Right forelimb (tissue), 1 donor: ENCODE data around the gene HHAT.

Experiments
- DNase-seq: peaks from one replicate; pipeline ENCODE4 v3.0.0-alpha.2; 2018

HHAT gene

GRCh38 chr1:210328746-210329503 lies at the start of gene HHAT:
Gene HHAT (plus strand): TSS chr1:210328902. CDS start chr1:210348976, 20,074 bp downstream.
- peak; percentile 90 for DNase-seq

DNA sequence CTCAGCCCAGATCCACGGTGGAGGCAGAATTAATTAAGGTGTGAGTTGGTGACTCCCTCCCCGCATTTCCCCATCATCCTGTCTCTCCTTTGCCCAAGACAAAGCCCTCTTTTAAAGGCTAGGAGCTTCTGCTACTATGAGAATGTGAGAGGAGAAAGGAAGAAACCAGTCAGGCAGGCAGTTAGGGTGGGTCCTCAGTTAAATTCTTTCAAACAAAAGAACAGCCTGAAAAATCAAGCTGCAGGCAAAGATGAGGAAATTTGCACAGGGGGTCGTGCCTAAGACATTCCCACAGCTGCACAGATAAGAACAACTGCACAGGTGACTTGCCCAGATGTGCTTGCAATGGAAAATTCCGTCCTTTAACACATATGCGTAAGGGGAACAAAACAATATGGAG lies 48.5 kb upstream of the HHAT start:
- DNase-seq = no peak

- DNase-seq = no peak
Measured at GRCh38 chr1:210288116-210288515, 40.6 kb upstream of the HHAT start.

GRCh38 chr1:210289248-210289647 lies 39.5 kb upstream of the HHAT start:
- no peak for DNase-seq

- peak; percentile 74 for DNase-seq
Measured at GRCh38 chr1:210291081-210291764, 37.5 kb upstream of the HHAT start.

GRCh38 chr1:210291786-210292230 lies 36.9 kb upstream of the HHAT start:
- DNase-seq = no peak

- peak; percentile 88 for DNase-seq
Measured at GRCh38 chr1:210292231-210292871, 36.4 kb upstream of the HHAT start.

DNA sequence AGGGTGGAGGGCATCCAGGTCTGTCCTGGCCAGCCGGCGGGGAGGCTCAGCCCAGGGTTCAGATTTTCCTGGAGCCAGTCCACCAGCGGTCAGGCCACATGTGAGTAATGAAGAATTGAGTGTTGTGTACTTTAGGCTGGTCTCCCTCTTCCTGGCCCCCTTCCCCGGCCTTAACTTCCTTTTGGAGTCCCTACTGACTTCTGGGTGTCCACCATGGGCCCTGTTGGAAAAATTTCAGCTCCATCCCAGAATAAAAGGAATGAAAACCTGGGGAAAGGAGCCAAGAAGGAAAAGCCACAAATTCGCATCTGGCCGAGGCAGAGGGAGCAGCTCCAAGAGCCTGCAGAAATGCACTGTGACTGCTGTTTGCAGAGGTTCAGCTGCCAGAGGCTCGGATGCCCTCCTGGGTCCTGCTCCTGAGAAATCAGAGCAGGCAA lies 35.5 kb upstream of the HHAT start:
- peak; percentile 90 for DNase-seq

DNA sequence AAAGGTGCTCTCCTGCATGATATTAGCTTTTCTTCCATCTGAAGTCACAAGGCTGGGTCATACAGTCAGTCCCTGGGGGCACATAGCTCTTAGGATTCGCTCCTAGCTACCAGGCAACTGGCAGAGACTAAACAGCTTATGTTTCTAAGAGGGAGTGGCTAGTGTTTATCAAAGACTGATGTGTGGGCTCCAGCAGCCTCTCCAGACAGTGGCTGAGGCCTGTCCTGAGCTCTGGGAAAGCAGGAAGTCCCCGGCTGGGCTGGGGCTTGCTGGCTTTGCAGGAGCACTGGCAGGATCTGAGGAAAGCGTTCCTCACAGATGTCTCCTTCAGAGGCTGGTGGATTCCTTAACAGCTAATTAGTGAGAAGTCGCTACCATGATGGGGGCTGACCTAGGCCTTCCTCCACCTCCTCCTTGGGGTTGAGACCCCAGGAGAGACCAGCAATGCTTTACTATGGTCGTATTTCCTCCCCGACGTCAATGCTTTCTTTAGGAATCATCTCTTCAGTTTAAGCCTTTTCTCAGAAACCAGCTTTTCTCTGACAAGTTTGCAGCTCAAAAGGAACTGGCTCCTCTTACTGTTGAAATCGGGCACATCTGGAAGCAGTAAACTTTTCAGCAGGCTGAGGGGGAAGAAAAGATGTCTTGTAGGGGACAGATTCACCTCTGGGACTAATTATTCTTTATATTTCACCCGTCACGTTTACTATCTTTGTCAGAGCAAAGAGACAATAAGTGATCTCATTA lies 33.5 kb upstream of the HHAT start:
- peak; percentile 69 for DNase-seq

DNA sequence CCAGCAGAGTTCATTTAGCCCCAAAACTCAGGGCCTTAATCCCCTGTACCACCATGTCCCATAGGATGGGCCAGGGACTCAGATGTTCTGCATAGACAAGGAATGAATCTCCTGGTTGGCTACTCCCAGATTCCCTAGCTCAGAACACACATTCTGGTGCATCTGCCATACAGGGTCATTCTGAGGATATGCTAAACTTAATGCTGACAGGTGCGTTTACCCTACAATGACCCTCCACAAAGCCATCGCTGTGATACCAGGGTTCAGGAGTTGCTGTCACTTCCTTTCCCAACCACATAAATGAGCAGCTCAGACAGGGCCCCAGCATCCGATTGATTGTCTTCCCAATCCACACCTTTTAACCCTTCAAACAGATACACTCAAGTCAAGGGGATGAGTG lies 32.0 kb upstream of the HHAT start:
- DNase-seq = no peak

DNA sequence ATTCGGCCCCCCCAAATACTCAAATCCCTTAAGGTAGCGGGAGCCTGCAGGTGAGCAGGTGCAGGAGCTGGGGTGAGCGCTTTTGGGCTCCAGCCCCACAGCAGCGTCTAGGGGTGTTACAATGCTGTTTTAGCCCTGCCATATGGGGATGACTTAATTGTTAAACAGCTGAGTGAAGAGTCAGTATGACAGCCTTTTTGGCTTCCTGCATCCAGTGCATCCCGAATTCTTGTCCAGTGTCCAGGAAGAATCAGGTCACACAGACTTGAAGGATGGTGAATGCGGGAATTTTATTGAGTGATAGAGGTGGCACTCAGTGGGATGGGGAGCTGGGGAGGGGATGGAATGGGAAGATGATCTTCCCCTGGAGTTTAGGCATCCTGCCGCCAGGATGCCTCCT lies 30.4 kb upstream of the HHAT start:
- DNase-seq = no peak

GRCh38 chr1:210298936-210299335 lies 29.8 kb upstream of the HHAT start:
- DNase-seq = no peak

GRCh38 chr1:210299501-210299900 lies 29.2 kb upstream of the HHAT start:
- no peak for DNase-seq

DNA sequence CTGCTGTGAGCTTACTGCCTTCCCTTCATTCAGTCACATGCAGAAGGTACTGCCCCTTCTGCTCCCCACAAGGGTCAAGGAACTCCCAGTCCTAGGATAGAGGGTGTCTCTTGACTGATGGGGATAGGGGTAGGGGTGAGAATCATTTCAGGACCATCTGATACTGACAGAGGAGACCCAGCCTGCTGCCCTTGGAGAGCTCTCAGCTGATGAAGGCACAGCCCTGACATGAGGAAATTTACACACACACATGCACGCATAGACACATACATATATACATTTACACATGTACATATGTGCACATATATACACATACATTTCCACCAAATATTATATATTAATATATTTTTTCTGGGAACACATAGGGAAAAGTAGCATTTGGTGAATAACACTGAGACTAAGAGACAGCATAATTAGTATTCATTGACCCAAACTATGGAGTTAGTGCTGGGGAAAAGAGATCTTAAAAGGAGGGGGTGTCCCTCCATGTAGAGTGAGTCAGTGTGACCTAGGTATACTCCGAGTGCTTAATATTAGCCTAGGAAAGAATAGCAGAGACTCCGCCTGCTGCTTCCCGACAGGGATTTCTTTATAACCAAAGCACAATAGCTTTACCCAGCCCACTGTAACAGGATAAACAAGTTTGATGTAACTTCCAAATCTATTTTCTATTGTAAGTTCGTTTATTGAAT lies 27.6 kb upstream of the HHAT start:
- no peak for DNase-seq

DNA sequence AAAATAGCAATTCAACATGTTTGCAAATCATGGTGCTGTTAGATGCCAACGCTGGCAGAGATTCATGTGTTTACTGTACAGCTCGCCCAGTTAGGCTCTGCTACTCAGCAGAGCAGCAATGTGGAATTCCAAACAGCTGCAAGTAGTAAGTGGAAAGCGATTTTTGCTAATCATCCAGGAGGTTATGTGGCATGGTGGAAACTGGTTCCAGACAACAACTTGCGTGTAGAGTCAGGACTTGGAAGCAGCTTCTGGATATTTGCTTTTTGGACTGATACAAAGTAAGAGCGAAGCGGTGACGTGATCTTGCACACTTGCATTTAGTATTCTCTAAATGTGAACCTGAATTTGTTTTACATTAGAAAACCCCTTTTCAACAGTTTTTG lies 27.1 kb upstream of the HHAT start:
- DNase-seq = peak; percentile 58

DNA sequence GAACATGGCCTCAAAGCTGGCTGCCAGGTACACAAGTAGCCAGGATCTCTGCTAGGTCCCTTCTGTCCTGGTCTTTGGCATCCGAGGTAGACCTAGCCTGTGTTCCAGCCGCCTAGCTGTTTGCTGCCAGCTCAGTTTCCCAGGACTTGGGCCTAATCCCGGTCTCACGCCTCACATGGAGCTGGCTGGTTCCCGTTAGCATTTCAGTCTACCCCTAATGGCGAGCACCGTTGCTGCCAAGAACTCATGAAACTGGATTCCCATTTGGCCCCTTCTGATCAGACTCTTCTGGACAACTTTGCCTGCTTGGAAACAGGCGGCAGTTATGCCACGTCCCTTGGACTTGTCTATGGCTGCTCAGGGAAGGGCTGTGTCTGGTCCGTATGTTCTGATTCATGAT lies 26.2 kb upstream of the HHAT start:
- peak; percentile 74 for DNase-seq

- DNase-seq = no peak
Measured at GRCh38 chr1:210303391-210303790, 25.3 kb upstream of the HHAT start.

DNA sequence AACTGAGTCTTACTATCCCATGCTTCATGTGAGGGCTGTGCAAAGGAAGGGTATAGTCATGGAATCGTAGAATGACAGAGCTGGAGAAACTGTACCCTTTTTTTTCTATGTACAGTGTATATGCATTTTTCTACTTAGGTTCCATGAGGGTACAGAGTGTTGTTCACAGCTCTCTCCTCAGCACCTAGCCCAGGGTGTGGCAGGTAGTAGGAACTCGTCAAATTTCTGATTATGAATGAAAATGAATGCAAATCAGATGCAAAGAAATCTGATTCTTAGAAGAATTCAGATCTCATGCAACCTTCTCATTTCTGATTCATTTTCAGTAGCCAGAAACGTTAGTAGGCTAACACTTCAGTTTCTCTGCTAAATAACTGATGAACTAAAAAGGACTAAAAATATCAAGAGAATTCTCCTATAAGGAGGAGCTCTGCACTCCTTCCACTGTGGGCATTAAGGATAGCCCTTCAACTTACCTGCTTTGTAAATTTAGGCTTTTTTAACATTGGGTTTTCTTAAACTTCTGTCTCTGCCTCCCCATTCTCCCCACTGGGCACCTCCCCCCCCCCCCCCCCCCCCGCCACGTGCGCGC lies 18.0 kb upstream of the HHAT start:
- no peak for DNase-seq

DNA sequence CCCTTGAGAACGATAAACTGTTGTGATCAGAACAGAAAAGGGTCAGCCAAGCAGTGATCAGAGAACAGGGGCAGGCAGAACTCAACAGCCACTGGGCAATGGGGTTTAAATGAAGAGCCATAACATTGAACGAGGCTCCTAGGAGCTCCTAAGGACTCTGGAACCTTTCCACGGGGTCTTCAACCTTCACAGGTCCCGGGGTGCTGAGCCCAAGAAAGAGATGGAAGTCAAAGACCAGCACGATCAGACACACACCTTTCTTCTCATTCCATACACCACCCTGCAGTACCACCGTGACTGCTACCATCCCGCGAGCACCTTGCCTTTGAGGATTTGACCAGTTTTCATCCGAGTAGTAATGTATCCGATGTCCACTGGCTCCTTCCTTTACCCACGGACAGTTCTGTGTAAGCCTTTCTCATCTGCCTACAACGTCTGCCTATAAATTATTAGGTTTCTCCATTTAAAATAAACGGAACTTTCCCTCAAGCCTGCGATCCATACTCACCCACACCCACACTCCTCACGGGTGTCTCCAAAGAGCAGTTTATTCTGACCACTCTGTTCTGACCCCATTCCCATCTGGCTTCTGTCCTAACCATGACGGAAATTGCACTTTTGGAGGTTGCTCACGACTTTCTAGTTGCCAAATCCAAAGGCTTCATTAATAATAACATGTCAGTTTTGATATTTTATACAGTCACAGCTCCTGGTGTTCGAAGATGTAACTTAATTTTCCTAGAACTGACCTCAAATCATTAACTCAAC lies 16.8 kb upstream of the HHAT start:
- no peak for DNase-seq

GRCh38 chr1:210313046-210313595 lies 15.6 kb upstream of the HHAT start:
- no peak for DNase-seq

GRCh38 chr1:210313921-210314320 lies 14.8 kb upstream of the HHAT start:
- DNase-seq = no peak
